LNCAP (cell line): ENCODE measurements around the gene PLCE1.

Source experiments
- TF ChIP-seq, protein P1 (sequence below): fragments of 450-650 bp; IDR thresholded peaks from 2 replicates; pipeline ENCODE4 v1.5.1; 2017; ENCODE audit warnings: mild to moderate bottlenecking

The PLCE1 gene

DNA sequence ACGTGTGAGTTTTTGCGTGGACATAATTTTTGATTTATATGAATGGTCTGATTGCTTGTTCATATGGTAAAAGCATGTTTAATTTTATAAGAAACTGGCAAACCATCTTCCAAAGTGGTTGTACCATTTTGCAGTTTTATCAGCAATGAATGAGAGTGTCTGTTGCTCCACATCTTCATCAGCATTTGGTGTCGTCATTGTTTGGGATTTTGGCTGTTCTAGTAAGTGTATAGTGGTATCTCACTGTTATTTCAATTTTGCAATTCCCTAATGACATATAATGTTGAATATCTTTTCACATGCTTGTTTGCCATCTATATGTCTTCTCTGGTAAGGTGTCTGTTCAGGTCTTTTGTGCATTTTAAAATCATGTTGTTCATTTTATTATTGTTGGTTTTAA is 13.2 kb upstream of the PLCE1 start:
- TF ChIP-seq, protein P1, sequence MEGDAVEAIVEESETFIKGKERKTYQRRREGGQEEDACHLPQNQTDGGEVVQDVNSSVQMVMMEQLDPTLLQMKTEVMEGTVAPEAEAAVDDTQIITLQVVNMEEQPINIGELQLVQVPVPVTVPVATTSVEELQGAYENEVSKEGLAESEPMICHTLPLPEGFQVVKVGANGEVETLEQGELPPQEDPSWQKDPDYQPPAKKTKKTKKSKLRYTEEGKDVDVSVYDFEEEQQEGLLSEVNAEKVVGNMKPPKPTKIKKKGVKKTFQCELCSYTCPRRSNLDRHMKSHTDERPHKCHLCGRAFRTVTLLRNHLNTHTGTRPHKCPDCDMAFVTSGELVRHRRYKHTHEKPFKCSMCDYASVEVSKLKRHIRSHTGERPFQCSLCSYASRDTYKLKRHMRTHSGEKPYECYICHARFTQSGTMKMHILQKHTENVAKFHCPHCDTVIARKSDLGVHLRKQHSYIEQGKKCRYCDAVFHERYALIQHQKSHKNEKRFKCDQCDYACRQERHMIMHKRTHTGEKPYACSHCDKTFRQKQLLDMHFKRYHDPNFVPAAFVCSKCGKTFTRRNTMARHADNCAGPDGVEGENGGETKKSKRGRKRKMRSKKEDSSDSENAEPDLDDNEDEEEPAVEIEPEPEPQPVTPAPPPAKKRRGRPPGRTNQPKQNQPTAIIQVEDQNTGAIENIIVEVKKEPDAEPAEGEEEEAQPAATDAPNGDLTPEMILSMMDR = no peak

DNA sequence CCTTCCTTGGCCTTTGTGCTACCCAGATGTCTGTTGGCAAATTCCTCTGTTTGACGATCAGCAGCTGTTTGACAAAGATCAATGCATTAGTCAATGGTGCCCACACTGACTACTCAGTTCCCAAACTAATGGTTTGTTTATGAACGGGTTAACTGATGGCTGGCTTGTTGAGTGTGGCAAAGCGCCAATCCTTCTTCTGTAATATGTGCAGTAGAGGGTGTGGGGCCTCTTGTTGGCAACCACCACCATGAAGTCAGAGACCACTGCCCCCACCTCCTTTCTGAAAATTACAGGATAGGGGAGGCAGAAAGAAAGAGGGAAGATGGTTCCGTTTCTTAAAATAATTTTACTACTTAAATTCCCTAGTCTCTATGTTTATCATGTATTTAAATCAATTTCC is 2.6 kb upstream of the PLCE1 start:
- TF ChIP-seq, protein P1 = no peak

DNA sequence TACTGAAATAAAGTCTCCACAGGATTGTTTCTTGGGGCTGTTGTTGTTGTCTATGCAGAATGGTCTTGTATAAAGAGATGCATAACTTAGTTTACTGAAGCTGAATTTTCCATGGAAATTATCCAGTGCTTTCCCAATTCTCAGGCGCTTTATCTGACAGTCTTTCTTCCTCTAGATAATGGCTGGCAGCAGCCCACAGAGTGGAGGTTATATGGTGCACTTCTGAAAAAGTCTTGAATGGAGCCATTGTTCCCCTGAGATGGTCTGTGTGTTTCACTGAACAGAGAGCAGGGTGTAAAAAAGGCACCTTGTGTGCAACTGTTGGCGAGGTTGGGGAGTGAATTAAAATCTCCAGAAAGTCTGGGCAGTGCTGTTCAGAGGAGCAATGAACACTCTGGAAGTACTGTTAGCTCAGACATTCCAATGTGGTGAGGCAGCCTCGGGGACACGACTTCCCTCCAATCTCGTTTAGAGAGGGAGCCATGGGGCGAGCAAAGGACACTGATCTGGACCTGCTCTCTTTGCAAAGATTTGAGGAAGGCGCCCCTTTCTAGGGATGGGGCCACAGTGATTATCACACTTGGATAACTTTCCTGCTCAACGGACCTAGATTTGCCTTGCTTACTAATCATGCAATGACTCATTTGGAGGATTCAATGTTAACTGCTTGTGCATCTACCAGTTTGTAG is 2.0 kb upstream of the PLCE1 start:
- TF ChIP-seq, protein P1 = no peak

DNA sequence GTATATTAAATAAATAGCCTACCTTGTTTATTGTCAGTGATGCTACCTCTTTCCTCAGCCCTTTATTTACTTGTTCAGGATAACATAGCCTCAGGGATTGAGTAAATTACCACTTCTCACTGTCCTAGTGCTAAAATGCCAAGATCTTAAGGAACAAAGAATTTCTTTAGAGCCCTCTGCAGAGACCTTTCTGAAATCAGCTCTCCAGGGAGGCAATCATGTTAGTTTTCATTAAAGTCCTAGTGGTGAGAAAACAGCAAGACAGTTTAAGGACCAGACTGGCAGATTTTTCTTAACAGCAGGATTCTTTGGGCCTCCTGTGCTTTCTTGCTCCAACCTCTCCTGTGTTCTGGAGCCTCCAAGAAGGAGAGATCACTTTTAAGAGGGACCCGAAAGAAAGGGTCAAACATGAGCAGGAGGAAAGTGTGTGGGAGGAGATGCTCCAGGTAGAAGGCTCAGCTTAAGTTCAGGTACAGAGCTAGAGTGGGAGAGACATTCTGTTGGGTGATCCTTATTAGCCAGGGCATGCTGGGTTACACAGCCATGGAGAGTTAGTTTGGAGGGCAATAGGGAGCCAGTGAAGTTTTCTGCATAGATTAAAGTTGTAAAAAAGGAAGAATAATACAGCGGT is 1.2 kb upstream of the PLCE1 start:
- TF ChIP-seq, protein P1 = no peak

DNA sequence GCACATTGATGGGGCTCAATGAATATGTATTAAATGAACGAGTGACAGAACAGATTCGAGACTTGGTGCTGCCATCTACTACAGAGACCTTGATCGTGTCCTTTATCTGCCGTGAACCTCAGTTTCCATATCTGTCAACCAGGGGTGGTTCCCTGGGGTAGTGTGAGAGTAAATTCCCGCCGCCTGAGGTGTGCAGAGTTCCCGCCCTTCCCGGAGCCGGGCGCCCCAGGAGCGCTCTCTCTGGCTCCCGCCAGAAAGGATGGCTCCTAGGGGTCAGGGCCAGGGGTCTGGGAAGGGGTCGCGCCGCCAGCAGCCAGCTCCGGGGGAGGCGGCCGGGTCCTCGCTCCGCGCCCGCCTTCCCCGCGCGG is 333 bp upstream of the PLCE1 start:
- TF ChIP-seq, protein P1 = no peak

DNA sequence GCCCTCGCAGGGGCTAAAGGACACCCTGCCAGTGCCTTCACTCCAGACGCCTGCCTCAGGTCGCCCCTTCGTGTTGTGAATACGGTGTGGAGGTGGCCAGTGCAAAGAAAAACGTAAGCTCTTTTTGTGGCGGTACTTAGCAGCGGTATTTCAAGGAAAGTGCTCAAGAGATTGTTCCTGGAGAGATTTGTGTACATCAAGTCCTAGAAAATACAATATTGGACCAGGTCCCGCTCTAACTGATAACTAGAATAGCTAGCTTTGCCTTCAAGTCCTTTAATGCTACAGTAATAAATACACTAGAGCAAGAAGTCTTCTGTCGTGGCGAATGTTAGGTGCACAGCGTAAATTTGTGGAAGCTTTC is 689 bp downstream of the PLCE1 start:
- TF ChIP-seq, protein P1 = no peak

DNA sequence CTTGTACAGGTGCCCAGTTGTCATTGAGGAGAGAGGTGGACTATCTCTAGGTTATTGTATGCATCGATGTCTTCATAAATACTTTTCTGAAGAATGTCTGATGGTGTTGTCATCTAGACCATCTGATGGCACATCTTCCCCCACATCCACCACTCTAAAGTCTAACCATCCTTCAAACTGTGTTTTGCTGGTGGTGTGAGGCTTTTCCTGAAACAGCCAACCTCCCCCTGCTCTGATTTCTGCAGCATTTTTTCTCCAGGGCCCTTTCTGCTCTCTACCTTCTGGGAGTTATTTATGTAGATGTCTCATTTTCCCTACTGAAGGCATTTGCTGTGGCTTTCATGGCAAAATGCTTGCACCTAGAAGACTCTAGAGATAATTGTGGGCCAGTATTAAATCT is 1.5 kb downstream of the PLCE1 start:
- TF ChIP-seq, protein P1 = no peak
